Adrenal gland (tissue), 5 donors: ENCODE results near the gene TRIO.

ENCODE experiments used
- POLR2A ChIP-seq, 2 donors: fragments of 450-650 bp; IDR thresholded peaks; one replicate each; pipeline ENCODE4 v1.6.1; 2017; ENCODE audit warnings: antibody characterized with exemption in 2 of 2, mild to moderate bottlenecking in 2 of 2, moderate library complexity in 1 of 2
- TF ChIP-seq, protein P1 (sequence below), 6 experiments: fragments of 450-650 bp in 4 of 6; fragments of 200-600 bp in 2 of 6; sonication (generic) in 1 of 6; IDR thresholded peaks; 1 replicate in 5 of 6; 2 replicates in 1 of 6; pipeline versions ENCODE4 v1.5.1 to v1.8.0; 2016 to 2021; ENCODE audit warnings: antibody characterized with exemption in 6 of 6, mild to moderate bottlenecking in 2 of 6, moderate library complexity in 1 of 6
- donor health status: DM: no; HTN: no; CAD: no.

DNA sequence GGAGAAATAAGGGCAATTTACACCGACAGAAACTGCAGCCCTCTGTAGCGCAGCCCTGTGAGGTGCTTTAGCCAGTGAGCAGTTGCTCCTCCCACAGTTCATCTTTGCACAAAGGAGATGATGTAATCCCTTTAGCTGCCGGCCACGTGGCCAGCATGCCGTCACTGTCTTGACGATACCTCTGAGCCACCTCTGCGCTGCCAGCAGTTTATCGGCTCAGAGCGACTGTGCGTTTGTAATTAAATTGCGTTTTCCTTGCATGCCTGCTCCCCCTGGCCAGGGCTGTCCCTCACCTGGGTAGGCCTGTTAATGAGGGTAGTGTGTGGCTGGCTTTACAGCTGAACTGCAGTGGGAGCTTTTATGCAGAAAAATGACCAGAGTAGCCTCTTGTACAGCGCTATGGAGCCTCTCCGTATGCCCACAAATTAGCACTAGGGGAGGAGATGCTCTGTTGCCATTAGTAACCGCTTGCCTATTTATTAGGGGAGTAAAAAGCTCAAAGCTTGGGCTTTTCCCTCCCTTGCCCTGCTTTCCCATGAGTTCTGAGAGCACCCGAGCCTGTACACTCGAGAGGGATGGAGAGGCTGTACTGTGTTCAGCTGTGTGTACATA, 107.0 kb downstream of the TRIO start:
- no peak for TF ChIP-seq POLR2A (IDR thresholded peaks at IDR 0.05)
- TF ChIP-seq, protein P1, sequence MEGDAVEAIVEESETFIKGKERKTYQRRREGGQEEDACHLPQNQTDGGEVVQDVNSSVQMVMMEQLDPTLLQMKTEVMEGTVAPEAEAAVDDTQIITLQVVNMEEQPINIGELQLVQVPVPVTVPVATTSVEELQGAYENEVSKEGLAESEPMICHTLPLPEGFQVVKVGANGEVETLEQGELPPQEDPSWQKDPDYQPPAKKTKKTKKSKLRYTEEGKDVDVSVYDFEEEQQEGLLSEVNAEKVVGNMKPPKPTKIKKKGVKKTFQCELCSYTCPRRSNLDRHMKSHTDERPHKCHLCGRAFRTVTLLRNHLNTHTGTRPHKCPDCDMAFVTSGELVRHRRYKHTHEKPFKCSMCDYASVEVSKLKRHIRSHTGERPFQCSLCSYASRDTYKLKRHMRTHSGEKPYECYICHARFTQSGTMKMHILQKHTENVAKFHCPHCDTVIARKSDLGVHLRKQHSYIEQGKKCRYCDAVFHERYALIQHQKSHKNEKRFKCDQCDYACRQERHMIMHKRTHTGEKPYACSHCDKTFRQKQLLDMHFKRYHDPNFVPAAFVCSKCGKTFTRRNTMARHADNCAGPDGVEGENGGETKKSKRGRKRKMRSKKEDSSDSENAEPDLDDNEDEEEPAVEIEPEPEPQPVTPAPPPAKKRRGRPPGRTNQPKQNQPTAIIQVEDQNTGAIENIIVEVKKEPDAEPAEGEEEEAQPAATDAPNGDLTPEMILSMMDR (IDR thresholded peaks at IDR 0.05) = no peak
